Fibroblast of skin of scalp (primary cell): ENCODE data around the gene ITGA3.

Experiments
- DNase-seq: peaks from one replicate; pipeline ENCODE4 v3.0.0-alpha.2; 2013

ITGA3 gene

GRCh38 chr17:50072130-50072529 is 16.2 kb downstream of the ITGA3 start:
- DNase-seq = no peak

DNA sequence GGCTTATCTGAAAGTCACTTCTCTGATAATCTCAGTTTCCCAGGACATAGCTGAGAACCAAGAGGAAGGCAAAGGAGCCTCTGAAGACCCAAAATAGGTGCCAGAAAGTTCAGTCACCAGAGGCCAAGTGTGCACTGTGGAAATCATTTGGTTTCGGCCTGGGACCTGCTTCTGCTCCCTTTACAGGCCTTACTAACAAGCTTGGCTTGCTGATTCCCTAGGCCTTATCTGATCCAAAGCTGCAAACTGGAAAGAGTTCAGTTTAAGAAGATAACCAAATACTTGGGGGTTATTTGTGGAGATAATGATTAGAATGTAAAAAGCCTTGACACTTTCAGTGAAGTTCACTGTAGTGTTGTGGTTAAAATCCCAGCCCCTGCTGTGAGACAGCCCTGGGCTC is 17.0 kb downstream of the ITGA3 start:
- no peak for DNase-seq

DNA sequence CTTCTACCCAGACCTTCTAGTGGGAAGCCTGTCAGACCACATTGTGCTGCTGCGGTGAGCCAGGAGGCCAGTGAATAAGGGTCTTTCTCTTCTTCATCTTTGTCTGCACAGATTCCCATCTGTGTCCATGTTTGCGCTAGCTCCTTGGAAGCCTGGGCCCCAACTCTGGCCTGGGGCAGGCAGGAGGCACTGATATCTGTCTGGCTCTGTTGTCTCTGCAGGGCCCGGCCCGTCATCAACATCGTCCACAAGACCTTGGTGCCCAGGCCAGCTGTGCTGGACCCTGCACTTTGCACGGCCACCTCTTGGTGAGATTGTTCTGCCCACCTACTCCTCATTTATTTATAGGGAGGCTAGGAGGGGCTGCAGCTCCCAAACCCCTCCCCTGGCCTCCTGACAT is 18.3 kb downstream of the ITGA3 start:
- DNase-seq = no peak

DNA sequence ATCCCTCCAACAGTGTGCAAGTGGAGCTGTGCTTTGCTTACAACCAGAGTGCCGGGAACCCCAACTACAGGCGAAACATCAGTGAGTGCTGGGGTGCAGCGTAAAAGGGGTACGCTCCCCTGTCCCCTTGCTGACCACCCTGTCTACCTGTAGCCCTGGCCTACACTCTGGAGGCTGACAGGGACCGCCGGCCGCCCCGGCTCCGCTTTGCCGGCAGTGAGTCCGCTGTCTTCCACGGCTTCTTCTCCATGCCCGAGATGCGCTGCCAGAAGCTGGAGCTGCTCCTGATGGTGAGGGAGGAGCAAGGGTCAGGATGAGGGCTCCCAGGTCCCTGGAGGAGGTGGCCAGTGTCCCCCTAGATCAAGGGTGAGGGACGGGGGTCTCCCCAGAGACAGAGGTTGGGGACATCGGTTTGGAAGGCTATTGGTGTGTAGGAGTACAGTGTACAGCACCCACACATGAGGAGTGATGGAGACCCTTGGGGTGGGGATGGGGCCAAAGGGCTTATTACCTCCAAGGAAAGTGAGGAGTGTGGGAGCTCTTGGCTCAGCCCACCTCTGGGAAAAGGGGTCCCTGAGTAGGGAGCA is 19.6 kb downstream of the ITGA3 start:
- no peak for DNase-seq

- DNase-seq = no peak
These were observed 20.3 kb downstream of the ITGA3 start for GRCh38 chr17:50076221-50076590.

- no peak for DNase-seq
These were observed 20.8 kb downstream of the ITGA3 start for GRCh38 chr17:50076591-50077235.

DNA sequence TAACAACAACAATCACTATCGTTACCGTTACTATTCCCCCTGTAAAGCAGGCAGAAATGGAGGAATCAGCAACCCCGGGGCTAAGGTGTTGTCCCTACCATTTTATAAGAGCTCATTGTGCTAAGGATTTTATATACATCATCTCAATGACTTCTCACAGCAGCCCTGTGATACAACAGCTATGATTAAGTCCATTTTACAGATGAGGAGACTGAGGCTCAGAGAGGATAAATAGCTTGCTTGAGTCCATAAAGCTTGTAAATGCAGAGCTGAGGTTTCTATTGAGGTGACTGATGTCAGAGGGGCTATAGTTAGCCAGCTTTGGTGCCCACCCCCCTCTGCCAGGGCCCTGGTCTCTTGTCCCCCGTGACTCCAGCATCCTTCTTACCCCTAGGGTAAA is 22.5 kb downstream of the ITGA3 start:
- DNase-seq = no peak

DNA sequence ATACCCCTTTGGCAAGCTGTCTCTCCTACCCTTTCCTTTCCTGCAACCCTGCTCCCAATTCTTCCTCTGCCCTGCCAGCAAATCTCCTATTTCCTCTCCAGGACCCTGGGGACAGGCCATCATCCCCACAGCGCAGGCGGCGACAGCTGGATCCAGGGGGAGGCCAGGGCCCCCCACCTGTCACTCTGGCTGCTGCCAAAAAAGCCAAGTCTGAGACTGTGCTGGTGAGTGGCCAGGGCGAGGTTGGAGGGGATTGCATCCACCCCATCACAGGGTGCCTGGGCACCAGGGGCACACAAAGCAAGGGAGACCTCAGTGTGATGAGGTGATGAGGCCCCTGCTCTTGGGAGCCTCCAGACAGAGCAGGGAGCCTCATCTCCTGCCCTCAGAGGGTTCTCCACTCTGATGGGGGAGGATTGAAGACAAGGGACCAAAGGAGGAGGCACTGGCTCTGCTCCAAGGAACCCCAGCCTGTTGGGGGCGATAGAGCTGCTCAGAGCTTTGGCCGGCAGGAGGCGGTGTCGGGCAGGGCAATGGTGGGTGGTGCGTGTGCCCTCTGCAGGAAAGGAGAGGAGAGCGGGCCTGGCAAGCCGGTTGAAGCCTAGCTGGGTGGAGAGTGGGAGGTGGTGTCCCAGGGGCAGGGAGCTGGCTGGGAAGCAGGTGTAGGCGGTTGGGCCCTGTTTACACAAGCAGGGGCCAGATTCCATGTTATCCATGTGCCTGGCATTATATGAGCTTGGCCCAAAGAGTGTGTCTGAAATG is 23.6 kb downstream of the ITGA3 start:
- DNase-seq = peak; percentile 57

GRCh38 chr17:50080096-50080480 is 24.2 kb downstream of the ITGA3 start:
- DNase-seq = no peak

GRCh38 chr17:50080827-50081226 is 24.9 kb downstream of the ITGA3 start:
- no peak for DNase-seq

DNA sequence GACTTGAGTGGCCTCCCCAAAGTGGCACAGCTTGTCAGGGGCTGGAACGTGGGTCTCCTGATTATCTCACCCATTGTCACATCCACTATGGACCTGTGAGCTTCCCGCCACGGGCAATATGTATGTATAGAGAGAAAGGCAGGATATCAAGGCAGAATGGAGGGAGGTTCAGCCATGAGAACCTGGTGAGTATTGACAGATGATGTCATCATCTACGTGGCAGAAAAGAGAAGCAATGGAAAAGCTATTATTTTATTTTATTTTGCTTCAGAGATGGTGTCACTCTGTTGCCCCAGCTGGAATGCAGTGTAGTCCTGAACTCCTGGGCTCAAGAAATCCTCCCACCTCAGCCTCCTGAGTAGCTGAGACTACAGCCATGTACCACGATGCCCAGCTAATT is 25.8 kb downstream of the ITGA3 start:
- DNase-seq = no peak

- DNase-seq = peak; percentile 77
These were observed 31.5 kb downstream of the ITGA3 start for GRCh38 chr17:50087246-50087911.

DNA sequence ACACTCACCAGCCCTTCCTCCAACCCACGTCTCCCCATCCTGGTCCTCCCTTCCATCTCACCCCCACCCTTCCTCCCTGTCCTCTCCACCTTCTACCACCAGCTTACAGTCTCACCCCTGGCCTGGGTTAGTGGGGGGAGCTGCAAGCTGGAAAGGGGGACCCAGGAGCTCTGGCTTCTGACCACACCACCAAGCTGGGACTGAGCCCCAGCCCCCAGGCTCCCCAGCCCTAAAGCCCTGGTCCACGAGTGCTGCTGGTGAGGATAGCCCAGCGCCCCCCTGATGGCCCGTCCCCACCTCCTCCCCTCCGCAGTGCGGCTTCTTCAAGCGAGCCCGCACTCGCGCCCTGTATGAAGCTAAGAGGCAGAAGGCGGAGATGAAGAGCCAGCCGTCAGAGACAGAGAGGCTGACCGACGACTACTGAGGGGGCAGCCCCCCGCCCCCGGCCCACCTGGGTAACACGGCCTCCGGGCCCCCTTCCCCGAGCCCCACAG is 32.0 kb downstream of the ITGA3 start:
- DNase-seq = no peak

DNA sequence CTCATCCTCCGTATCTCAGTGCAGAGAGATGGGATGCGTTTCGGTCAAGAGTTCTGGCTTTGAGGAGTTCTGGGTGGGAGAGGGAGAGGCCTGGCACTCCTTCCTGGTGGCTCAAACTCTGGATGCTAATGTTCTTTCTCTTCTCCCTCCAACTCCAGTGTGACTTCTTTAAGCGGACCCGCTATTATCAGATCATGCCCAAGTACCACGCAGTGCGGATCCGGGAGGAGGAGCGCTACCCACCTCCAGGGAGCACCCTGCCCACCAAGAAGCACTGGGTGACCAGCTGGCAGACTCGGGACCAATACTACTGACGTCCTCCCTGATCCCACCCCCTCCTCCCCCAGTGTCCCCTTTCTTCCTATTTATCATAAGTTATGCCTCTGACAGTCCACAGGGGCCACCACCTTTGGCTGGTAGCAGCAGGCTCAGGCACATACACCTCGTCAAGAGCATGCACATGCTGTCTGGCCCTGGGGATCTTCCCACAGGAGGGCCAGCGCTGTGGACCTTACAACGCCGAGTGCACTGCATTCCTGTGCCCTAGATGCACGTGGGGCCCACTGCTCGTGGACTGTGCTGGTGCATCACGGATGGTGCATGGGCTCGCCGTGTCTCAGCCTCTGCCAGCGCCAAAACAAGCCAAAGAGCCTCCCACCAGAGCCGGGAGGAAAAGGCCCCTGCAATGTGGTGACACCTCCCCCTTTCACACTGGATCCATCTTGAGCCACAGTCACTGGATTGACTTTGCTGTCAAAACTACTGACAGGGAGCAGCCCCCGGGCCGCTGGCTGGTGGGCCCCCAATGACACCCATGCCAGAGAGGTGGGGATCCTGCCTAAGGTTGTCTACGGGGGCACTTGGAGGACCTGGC is 33.3 kb downstream of the ITGA3 start:
- no peak for DNase-seq

- DNase-seq = no peak
These were observed 34.2 kb downstream of the ITGA3 start for GRCh38 chr17:50090071-50090470.

DNA sequence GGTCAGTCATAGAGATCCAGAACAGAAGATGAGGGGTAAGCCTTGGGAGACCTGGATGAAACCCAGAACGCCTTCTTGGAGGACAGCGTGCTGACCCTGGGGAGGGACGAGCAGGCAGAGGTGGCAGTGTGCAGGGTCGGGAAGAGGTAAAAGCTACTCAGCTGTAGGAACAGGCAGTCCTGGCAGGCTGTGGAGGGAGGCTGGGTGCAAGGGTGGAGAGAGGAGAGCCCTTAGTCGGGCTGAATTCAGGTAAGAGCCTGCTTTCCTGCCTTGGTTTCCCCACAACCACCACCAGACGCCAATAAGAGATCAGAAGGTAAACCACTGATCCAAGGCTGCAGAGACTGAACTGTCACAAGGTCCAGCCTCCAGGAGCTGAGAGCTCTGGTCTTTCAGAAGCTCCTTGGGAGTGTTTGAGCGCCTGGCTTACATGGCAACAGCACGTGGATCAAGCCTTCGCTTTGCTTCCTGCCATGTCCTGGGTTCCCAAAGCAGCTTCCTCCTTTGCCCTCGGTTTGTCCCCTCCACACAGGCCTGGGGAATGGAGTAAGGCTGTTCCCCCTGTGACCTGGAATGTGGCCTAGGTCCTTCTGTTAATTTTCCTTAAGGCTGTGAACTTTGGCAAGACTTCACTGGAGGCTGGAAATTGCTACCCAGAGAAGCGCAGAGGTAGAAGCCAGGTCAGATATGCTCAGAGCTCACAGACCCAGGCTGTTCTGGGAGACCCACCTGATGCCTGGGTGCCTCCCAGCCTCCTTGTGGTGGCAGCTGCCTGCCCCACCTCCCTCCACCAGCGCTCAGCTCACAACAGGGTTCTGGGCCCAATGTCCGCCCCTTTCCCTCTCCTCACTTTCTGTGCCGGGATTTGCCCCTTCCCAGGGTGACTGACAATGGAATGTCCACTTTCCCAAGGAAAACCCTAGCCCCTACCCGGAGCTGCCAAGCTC is 35.3 kb downstream of the ITGA3 start:
- no peak for DNase-seq

- DNase-seq = no peak
These were observed 36.0 kb downstream of the ITGA3 start for GRCh38 chr17:50091918-50092285.

- no peak for DNase-seq
These were observed 37.3 kb downstream of the ITGA3 start for GRCh38 chr17:50093246-50093645.

- no peak for DNase-seq
These were observed 37.9 kb downstream of the ITGA3 start for GRCh38 chr17:50093807-50094206.

DNA sequence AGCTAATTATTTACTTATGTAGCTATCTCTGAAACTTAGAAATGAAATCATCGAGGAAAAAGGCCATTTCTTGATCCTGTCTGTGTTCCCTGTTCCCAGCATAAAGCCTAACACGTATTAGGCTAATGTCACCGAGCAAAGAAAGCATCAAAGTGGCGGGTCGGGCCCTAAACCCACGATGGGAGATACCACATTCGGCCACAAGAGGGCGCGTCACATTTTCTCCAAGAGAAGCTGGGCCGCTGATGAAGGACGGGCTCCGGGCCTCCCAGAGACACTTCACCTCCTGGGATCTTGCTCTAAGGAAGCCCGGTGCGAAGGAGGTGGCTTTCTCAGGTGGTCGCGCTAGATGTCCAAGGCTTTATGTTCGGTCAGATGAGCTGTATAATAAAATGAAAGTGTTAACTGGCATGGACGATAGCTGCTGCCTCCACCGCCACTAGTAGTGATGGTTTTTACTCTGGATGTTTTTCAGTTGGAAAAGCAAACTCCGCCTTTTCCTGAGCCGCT is 38.4 kb downstream of the ITGA3 start:
- peak; percentile 86 for DNase-seq
